HCT116 (cell line): ENCODE measurements around the gene IGFBP2. TPM values are rescaled to one million over a fixed set of nuclear protein-coding genes. Genes with fewer than 3 reads are reported as not detected.

Experiments
- ATAC-seq: fragments of 200-7000 bp; cut with Tn5 transposase; 2 replicates; pipeline ENCODE4 v1.9.1; 2020; ENCODE audit warnings: mild to moderate bottlenecking, moderate library complexity
- BruUV-seq: library from RNA; stranded (reverse); fragments of 400-500 nt; replicated peaks from 2 replicates; lab custom pipeline; 2021; lab: Mats Ljungman, UMichigan
- CTCF ChIA-PET: fragments of 300-600 bp; sonication (Branson Sonifier 250); formaldehyde crosslinking; loops from one replicate; lab custom pipeline; 2021; ENCODE audit warnings: antibody characterized with exemption; lab: Charles Lee
- POLR2A ChIA-PET: fragments of 300-600, 350-600 bp; sonication (Branson Sonifier 250); formaldehyde crosslinking; loops from one replicate; lab custom pipeline; 2021; ENCODE audit warnings: antibody characterized with exemption; lab: Charles Lee
- RAD21 ChIA-PET, 2 experiments: fragments of 300-600 bp; sonication (Branson Sonifier 250); formaldehyde crosslinking; loops; one replicate each; lab custom pipeline; 2023; ENCODE audit warnings: low total read pairs in 2 of 2; ENCODE audit not compliant: uncharacterized antibody in 2 of 2, unreplicated experiment in 2 of 2, low non-redundant PET in 1 of 2; lab: Charles Lee
- DNase-seq: peaks from one replicate; pipeline ENCODE4 v3.0.0-alpha.2; 2010; ENCODE audit warnings: low read depth, low spot score
- H2AFZ ChIP-seq: fragments of 200-600 bp; shearing (Covaris generic), sonication (generic); 2 replicates; pipeline ENCODE4 v1.6.1; 2017; ENCODE audit warnings: low read depth, mixed run types, mixed read lengths, antibody characterized with exemption, low read length; ENCODE audit not compliant: poor library complexity, severe bottlenecking
- H3K27ac ChIP-seq: 2 replicates; pipeline ENCODE4 v1.5.1; 2012; ENCODE audit warnings: low read depth, low read length
- H3K27me3 ChIP-seq: fragments of 200-600 bp; sonication (generic); 2 replicates; pipeline ENCODE4 v1.6.1; 2016; ENCODE audit warnings: mixed run types, low read length, mixed read lengths; ENCODE audit not compliant: insufficient read depth
- H3K36me3 ChIP-seq, 2 experiments: fragments of 200-500 bp in 1 of 2; fragments of 200-600 bp in 1 of 2; sonication (Bioruptor generic) in 1 of 2; sonication (generic) in 1 of 2; 2 replicates each; pipeline versions ENCODE4 v1.5.1 to v1.6.1; 2014 to 2016; ENCODE audit warnings: low read length in 2 of 2, inconsistent platforms in 1 of 2, mixed read lengths in 1 of 2, mixed run types in 1 of 2; ENCODE audit not compliant: insufficient read depth in 2 of 2, control insufficient read depth in 1 of 2
- H3K4me1 ChIP-seq, 2 experiments: fragments of 200-600 bp in 1 of 2; sonication (generic) in 1 of 2; 2 replicates each; pipeline versions ENCODE4 v1.5.1 to v1.6.1; 2012 to 2017; ENCODE audit warnings: low read length in 2 of 2, inconsistent platforms in 1 of 2, mild to moderate bottlenecking in 1 of 2, mixed read lengths in 1 of 2, mixed run types in 1 of 2, moderate library complexity in 1 of 2; ENCODE audit not compliant: insufficient read depth in 2 of 2, control insufficient read depth in 1 of 2
- H3K4me2 ChIP-seq: fragments of 200-600 bp; sonication (generic); 2 replicates; pipeline ENCODE4 v1.6.1; 2017; ENCODE audit warnings: mixed run types, low read length, mixed read lengths
- H3K4me3 ChIP-seq, 2 experiments: fragments of 200-600 bp in 1 of 2; sonication (generic) in 1 of 2; replicated peaks in 1 of 2; 2 replicates each; pipeline ENCODE4 v1.5.1; 2011 to 2016; ENCODE audit warnings: low read length in 2 of 2, control low read depth in 1 of 2, low read depth in 1 of 2, mild to moderate bottlenecking in 1 of 2, mixed read lengths in 1 of 2, mixed run types in 1 of 2
- H3K79me2 ChIP-seq: fragments of 200-600 bp; sonication (generic); 2 replicates; pipeline ENCODE4 v1.6.1; 2017; ENCODE audit warnings: mild to moderate bottlenecking, mixed run types, low read length, moderate library complexity, mixed read lengths; ENCODE audit not compliant: insufficient read depth
- H3K9ac ChIP-seq: fragments of 200-600 bp; sonication (generic); 2 replicates; pipeline ENCODE4 v1.6.1; 2016; ENCODE audit warnings: low read length, mixed read lengths
- H3K9me2 ChIP-seq: fragments of 200-600 bp; sonication (generic), shearing (Covaris generic); 2 replicates; pipeline ENCODE4 v1.6.1; 2017; ENCODE audit warnings: mixed run types, mild to moderate bottlenecking, moderate library complexity; ENCODE audit not compliant: insufficient read depth
- H3K9me3 ChIP-seq, 2 experiments: fragments of 200-500 bp in 1 of 2; fragments of 200-600 bp in 1 of 2; sonication (Bioruptor generic) in 1 of 2; sonication (generic) in 1 of 2; 2 replicates each; pipeline ENCODE4 v1.6.1; 2014 to 2017; ENCODE audit warnings: low read length in 2 of 2, mixed read lengths in 2 of 2, inconsistent platforms in 1 of 2, low read depth in 1 of 2, mild to moderate bottlenecking in 1 of 2, mixed run types in 1 of 2, moderate library complexity in 1 of 2; ENCODE audit not compliant: control insufficient read depth in 1 of 2, insufficient read depth in 1 of 2
- H4K20me1 ChIP-seq: fragments of 200-600 bp; sonication (generic), shearing (Covaris generic); 2 replicates; pipeline ENCODE4 v1.6.1; 2017; ENCODE audit warnings: mixed run types, mild to moderate bottlenecking, moderate library complexity; ENCODE audit not compliant: insufficient read depth
- CEBPB ChIP-seq: IDR thresholded peaks from 2 replicates; pipeline ENCODE4 v1.6.1; 2012; ENCODE audit warnings: low read depth
- EGR1 ChIP-seq: IDR thresholded peaks from 2 replicates; pipeline ENCODE4 v1.6.1; 2012; ENCODE audit warnings: low read depth
- EZH2phosphoT487 ChIP-seq: fragments of 200-600 bp; IDR thresholded peaks from 2 replicates; pipeline ENCODE4 v1.6.1; 2018; ENCODE audit warnings: antibody characterized with exemption, borderline replicate concordance
- FOSL1 ChIP-seq: IDR thresholded peaks from 2 replicates; pipeline ENCODE4 v1.6.1; 2012; ENCODE audit warnings: low read depth
- POLR2A ChIP-seq: IDR thresholded peaks from 2 replicates; pipeline ENCODE4 v1.7.0; 2011; ENCODE audit warnings: borderline replicate concordance; ENCODE audit not compliant: insufficient read depth, insufficient read length; ENCODE audit errors: extremely low read depth
- POLR2AphosphoS5 ChIP-seq: IDR thresholded peaks from 2 replicates; pipeline ENCODE4 v1.6.1; 2011; ENCODE audit warnings: mild to moderate bottlenecking, low read depth, low read length, moderate library complexity
- TCF7L2 ChIP-seq: IDR thresholded peaks from 2 replicates; pipeline ENCODE4 v1.7.0; 2011; ENCODE audit warnings: borderline replicate concordance, inconsistent platforms; ENCODE audit not compliant: insufficient read depth, insufficient read length; ENCODE audit errors: extremely low read depth
- YY1 ChIP-seq: IDR thresholded peaks from 2 replicates; pipeline ENCODE4 v1.6.1; 2011; ENCODE audit warnings: low read length, low read depth, moderate library complexity, mild to moderate bottlenecking; ENCODE audit not compliant: insufficient replicate concordance; ENCODE audit errors: extremely low read depth
- ZFX ChIP-seq: fragments of 450-650 bp; IDR thresholded peaks from 2 replicates; pipeline ENCODE4 v1.6.1; 2017
- intact Hi-C: fragments of 100-400 bp; cut with micrococcal nuclease; formaldehyde crosslinking; loops from 2 replicates; pipeline ENCODE4 v1.10.0; 2022
- total RNA-seq: library from RNA; stranded (reverse); gene quantifications from one replicate; pipeline ENCODE4 v1.2.1, GENCODE V29; 2021; ENCODE audit not compliant: unreplicated experiment
- TF ChIP-seq, protein P1 (sequence below): IDR thresholded peaks from 2 replicates; pipeline ENCODE4 v1.6.1; 2012
- TF ChIP-seq, protein P2 (sequence below): IDR thresholded peaks from 2 replicates; pipeline ENCODE4 v1.6.1; 2012
- TF ChIP-seq, protein P3 (sequence below), 3 experiments: fragments of 200-600 bp in 1 of 3; sonication (generic) in 1 of 3; IDR thresholded peaks in 2 of 3; conservative IDR thresholded peaks in 1 of 3; 2 replicates each; pipeline ENCODE4 v1.5.1; 2012 to 2017; ENCODE audit warnings: low read depth in 2 of 3, low read length in 2 of 3, antibody characterized with exemption in 1 of 3, borderline replicate concordance in 1 of 3, control low read depth in 1 of 3, mild to moderate bottlenecking in 1 of 3, mixed read lengths in 1 of 3, mixed run types in 1 of 3, moderate library complexity in 1 of 3; ENCODE audit not compliant: insufficient read depth in 1 of 3

IGFBP2 gene
- total RNA-seq, 1 experiment from 2014 or later, result 143 TPM

DNA sequence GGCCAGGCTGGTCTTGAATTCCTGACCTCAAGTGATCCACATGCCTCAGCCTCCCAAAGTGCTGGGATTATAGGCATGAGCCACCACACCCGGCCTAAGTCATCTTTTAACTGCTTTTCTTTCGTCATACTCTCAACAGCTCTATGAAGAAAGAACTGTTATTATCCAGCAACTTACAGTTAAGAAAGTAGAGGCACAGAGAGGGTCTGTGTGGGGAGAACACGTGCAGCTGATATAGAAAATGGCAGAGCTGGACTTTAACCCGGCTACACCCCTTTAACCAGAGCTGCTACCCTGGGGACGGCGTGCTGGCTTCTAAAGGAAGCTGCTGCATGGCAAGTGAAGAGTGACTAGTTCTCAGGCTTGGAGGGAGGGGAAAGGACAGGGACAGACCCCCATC lies 25.5 kb downstream of the IGFBP2 start:
- intact Hi-C loops, result no loop called here
- BruUV-seq, result no TSS peak

More for the DNA sequence above, 25.5 kb downstream of the IGFBP2 start:
- no peaks in the 10 kb centered on the region for H3K27me3 ChIP-seq
- H3K4me3 ChIP-seq, result no peak overlapping the region
- no peak for DNase-seq
- CTCF ChIA-PET, result no interaction called here
- no peak overlapping the region for H3K27ac ChIP-seq
- no peak overlapping the region for H3K4me2 ChIP-seq
- TF ChIP-seq ZFX, result no peak
- TF ChIP-seq EGR1, result no peak
- no peak for TF ChIP-seq YY1
- TF ChIP-seq, protein P1, sequence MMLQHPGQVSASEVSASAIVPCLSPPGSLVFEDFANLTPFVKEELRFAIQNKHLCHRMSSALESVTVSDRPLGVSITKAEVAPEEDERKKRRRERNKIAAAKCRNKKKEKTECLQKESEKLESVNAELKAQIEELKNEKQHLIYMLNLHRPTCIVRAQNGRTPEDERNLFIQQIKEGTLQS, result no peak
- TF ChIP-seq CEBPB, result no peak
- TF ChIP-seq, protein P2, sequence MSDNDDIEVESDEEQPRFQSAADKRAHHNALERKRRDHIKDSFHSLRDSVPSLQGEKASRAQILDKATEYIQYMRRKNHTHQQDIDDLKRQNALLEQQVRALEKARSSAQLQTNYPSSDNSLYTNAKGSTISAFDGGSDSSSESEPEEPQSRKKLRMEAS, result no peak
- TF ChIP-seq, protein P3, sequence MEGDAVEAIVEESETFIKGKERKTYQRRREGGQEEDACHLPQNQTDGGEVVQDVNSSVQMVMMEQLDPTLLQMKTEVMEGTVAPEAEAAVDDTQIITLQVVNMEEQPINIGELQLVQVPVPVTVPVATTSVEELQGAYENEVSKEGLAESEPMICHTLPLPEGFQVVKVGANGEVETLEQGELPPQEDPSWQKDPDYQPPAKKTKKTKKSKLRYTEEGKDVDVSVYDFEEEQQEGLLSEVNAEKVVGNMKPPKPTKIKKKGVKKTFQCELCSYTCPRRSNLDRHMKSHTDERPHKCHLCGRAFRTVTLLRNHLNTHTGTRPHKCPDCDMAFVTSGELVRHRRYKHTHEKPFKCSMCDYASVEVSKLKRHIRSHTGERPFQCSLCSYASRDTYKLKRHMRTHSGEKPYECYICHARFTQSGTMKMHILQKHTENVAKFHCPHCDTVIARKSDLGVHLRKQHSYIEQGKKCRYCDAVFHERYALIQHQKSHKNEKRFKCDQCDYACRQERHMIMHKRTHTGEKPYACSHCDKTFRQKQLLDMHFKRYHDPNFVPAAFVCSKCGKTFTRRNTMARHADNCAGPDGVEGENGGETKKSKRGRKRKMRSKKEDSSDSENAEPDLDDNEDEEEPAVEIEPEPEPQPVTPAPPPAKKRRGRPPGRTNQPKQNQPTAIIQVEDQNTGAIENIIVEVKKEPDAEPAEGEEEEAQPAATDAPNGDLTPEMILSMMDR (IDR thresholded peaks at IDR 0.05 in 2 of 3, conservative IDR thresholded peaks at IDR 0.05 in 1 of 3; ENCODE audit: borderline replicate concordance in 1 of 3, insufficient read depth in 1 of 3, low read depth in 2 of 3, low read length in 2 of 3), result no peak
- no peak for TF ChIP-seq EZH2phosphoT487
- TF ChIP-seq POLR2A, result no peak
- TF ChIP-seq FOSL1, result no peak
- no peak for TF ChIP-seq TCF7L2
- TF ChIP-seq POLR2AphosphoS5, result no peak
- TF ChIP-seq, all 23 proteins: peak for 0
- ChIA-PET POLR2A (no interaction called here), RAD21 (no interaction called here)
- no peak overlapping the region for H2AFZ ChIP-seq
- H4K20me1 ChIP-seq, result no peaks in the 10 kb centered on the region
- H3K4me1 ChIP-seq, result no peaks in the 10 kb centered on the region
- no peak for ATAC-seq
- peaks cover 0 to 6% of the 10 kb centered on the region in 2 experiments; a peak in 1 of 4 replicates for H3K36me3 ChIP-seq
- no peaks in the 10 kb centered on the region for H3K9me2 ChIP-seq
- H3K79me2 ChIP-seq, result peaks cover 5% of the 10 kb centered on the region; the same call in 1 of the 2 replicates
- H3K9me3 ChIP-seq, result no peaks in the 10 kb centered on the region
- no peak overlapping the region for H3K9ac ChIP-seq
